ENCODE measurements around the gene B9D1. TPM values are rescaled to one million over a fixed set of nuclear protein-coding genes. Genes with fewer than 3 reads are reported as not detected.

The B9D1 gene
- total and polyA plus RNA-seq, 2 donors: 14.4 to 14.5 TPM

DNA sequence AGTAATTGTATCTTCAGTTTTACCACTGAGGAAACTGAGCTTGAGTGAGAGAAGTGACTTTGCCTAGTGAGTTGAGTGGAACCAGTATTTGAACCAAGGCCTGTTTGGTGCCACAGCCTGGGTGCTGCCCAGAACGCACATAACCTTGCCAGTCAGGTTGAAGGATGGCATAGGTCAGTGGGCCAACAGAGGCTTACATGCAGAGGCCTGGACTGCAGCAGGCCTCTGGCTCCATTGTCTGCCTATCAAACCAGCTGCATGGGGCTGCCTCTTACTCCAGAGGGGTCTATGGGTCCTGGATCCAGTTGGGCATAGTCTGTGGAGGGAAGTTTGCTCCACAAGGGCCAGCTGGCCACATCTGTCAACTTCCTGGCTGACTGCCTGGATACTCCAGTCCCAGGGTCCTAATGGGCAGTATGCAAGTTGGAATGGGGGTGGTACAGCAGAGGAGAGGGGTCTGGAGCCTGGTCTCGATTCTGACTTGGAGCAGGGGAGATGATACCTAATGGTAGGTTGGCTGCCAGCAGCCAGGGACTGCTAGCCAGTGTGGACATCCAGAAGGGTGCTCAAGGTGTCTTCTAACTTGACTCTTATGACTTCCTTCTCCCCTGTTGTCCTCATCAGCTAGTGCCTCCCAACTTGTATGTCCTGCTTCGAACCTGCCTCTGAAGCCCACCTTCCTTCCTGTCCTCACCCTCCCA lies 37.4 kb upstream of the B9D1 start:
- H3K27ac ChIP-seq (ENCODE audit: low read depth): no peak overlapping the region
- no peaks in the 10 kb centered on the region for H3K36me3 ChIP-seq (ENCODE audit: insufficient read depth)
- no peak overlapping the region for H3K4me3 ChIP-seq (ENCODE audit: low read depth, low read length)
- no peak for DNase-seq (ENCODE audit: extremely low spot score)
- WGBS: 81% methylated on average over 3 of the region's 3 CpGs
- H3K4me1 ChIP-seq (ENCODE audit: insufficient read depth): no peaks in the 10 kb centered on the region

DNA sequence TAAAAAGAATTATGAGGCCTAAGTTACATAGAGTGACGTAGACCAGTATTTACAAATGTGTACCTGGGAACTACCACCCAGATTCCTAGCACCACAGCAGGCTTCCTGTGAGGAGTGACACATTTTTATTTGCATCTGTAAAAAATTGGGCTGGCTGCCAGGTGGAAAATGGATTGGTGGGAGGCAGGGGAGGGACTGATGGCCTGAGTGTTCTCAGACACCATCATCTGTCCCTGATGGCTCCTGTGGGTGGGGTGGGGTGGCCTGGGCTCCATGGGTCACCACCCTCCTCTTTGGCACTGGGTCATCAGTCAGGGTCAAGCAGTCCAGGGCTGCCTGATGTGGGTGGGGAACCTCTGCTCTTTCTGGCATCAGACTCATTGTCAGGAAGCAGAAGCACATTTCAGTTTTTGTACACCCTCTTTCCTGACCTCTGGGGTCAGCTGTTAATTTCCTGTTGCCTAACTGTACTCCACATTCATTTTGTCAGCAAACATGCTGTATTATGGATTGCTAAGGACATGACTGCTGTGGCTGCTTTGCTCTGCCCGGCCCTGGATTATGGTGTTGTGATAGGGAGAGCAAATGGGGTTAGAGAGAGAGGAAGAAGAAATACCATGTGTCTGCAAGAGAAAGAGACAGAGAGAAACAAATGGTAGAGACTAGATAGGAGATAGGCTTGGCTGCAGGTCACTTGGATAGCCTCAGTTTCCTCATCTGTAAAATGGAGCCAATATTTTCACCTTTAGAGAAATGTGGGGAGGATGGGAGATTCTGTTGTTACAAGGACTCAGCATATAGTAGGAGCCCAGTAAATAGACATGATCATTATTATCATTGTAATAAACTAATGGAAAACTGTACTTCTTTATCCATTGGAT lies 36.0 kb upstream of the B9D1 start:
- no peak for DNase-seq (ENCODE audit: extremely low spot score)
- no peak overlapping the region for H3K27ac ChIP-seq (ENCODE audit: low read depth)
- no peak overlapping the region for H3K4me3 ChIP-seq (ENCODE audit: low read depth, low read length)
- WGBS: 52% methylated on average over 2 of the region's 2 CpGs
- no peaks in the 10 kb centered on the region for H3K4me1 ChIP-seq (ENCODE audit: insufficient read depth)
- no peaks in the 10 kb centered on the region for H3K36me3 ChIP-seq (ENCODE audit: insufficient read depth)

DNA sequence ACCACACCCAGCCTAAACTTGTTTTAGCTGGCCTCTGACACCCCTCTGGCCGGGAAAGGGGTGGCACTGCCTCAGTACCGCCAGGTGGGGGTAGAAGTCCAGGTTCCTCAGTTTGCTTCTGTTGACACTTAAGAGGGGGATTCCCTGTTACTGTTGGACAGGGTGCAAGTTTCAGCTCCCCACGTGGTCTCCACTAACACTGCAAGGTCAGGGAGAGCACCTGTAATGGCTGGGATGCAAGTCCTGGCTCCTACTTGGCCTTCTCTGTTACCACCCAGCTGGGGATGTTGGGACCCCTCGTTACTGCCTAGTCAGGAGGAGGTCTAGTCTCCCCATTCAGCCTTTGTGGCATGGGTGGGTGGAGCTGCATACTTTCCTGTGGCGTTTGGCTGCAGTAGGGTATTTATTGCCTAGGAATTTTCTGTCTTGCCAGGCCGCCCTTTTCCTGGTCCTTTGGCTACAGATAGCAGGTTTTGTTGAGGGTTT lies 35.1 kb upstream of the B9D1 start:
- no peak for DNase-seq (ENCODE audit: extremely low spot score)
- WGBS: 74% methylated on average over 6 of the region's 6 CpGs
- Histone ChIP-seq H3K4me3 (ENCODE audit: low read depth, low read length) (no peak overlapping the region), H3K27ac (ENCODE audit: low read depth) (no peak overlapping the region), H3K4me1 (ENCODE audit: insufficient read depth) (no peaks in the 10 kb centered on the region), H3K36me3 (ENCODE audit: insufficient read depth) (no peaks in the 10 kb centered on the region)

GRCh38 chr17:19392303-19392702 lies 29.8 kb upstream of the B9D1 start:
- WGBS: 52% methylated on average over 7 of the region's 7 CpGs
- DNase-seq (ENCODE audit: extremely low spot score): no peak
- Histone ChIP-seq H3K36me3 (ENCODE audit: insufficient read depth) (no peaks in the 10 kb centered on the region), H3K4me1 (ENCODE audit: insufficient read depth) (no peaks in the 10 kb centered on the region), H3K4me3 (ENCODE audit: low read depth, low read length) (no peak overlapping the region), H3K27ac (ENCODE audit: low read depth) (no peak overlapping the region)

GRCh38 chr17:19391432-19391831 lies 28.9 kb upstream of the B9D1 start:
- Histone ChIP-seq H3K27ac (ENCODE audit: low read depth) (peak overlapping the region; percentile 62), H3K4me1 (ENCODE audit: insufficient read depth) (no peaks in the 10 kb centered on the region), H3K4me3 (ENCODE audit: low read depth, low read length) (no peak overlapping the region), H3K36me3 (ENCODE audit: insufficient read depth) (no peaks in the 10 kb centered on the region)
- WGBS: 81% methylated on average over 7 of the region's 7 CpGs
- DNase-seq (ENCODE audit: extremely low spot score): no peak

GRCh38 chr17:19390951-19391350 lies 28.4 kb upstream of the B9D1 start:
- Histone ChIP-seq H3K27ac (ENCODE audit: low read depth) (no peak overlapping the region), H3K4me3 (ENCODE audit: low read depth, low read length) (no peak overlapping the region), H3K4me1 (ENCODE audit: insufficient read depth) (no peaks in the 10 kb centered on the region), H3K36me3 (ENCODE audit: insufficient read depth) (no peaks in the 10 kb centered on the region)
- DNase-seq (ENCODE audit: extremely low spot score): no peak
- WGBS: 80% methylated on average over 2 of the region's 2 CpGs

- Histone ChIP-seq H3K4me1 (ENCODE audit: insufficient read depth) (no peaks in the 10 kb centered on the region), H3K27ac (ENCODE audit: low read depth) (peak overlapping the region; percentile 42), H3K4me3 (ENCODE audit: low read depth, low read length) (no peak overlapping the region), H3K36me3 (ENCODE audit: insufficient read depth) (no peaks in the 10 kb centered on the region)
- 40% methylated on average over 5 of the region's 5 CpGs for WGBS
- DNase-seq (ENCODE audit: extremely low spot score): no peak
Measured at GRCh38 chr17:19388791-19389785, 26.6 kb upstream of the B9D1 start.

DNA sequence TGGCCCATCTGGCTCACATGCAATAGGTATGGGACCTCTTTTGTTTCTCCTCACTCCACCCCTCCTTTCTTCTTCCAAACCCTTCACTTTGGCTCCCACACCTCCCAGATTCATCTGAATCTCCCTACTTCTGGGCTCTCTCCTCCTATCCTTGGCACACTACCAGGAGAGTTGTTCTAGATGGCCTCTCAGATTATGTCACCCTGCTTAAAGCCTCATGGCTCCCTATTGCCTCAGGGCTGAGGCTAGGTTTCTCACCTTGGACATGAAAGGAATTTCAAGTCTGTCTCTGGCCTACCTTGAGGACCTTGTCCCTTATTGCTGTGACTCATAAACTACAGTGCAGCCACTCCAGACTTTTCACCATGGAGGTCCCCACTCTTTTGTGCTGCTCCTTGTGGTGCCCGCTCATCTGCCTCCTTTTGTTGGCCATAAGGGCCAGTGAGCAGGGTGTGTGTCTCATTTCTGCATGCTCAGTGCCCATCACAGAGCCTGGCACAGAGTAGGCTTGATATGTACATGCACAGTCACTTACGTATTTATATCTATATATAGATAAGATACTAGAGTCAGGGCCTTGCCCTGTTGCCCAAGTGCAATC lies 25.5 kb upstream of the B9D1 start:
- 80% methylated on average over 2 of the region's 2 CpGs for WGBS
- Histone ChIP-seq H3K36me3 (ENCODE audit: insufficient read depth) (no peaks in the 10 kb centered on the region), H3K4me1 (ENCODE audit: insufficient read depth) (no peaks in the 10 kb centered on the region), H3K4me3 (ENCODE audit: low read depth, low read length) (no peak overlapping the region), H3K27ac (ENCODE audit: low read depth) (peak overlapping the region; percentile 73)
- no peak for DNase-seq (ENCODE audit: extremely low spot score)

- peak; percentile 84 for DNase-seq (ENCODE audit: extremely low spot score)
- 8% methylated on average over 22 of the region's 22 CpGs for WGBS
- H3K4me3 ChIP-seq (ENCODE audit: low read depth, low read length): peak within 1 kb of the TSS; percentile 29
- no peaks in the 10 kb centered on the region for H3K4me1 ChIP-seq (ENCODE audit: insufficient read depth)
- H3K36me3 ChIP-seq (ENCODE audit: insufficient read depth): no peaks in the 10 kb centered on the region
- H3K27ac ChIP-seq (ENCODE audit: low read depth): peak within 1 kb of the TSS; percentile 91
Measured at GRCh38 chr17:19386974-19387920, 24.7 kb upstream of the B9D1 start, which contains the start of gene MFAP4. Gene MFAP4 (minus strand): TSS chr17:19387190. CDS start chr17:19387155, 35 bp downstream.

- no peak for DNase-seq (ENCODE audit: extremely low spot score)
- WGBS: 23% methylated on average over 20 of the region's 20 CpGs
- H3K4me3 ChIP-seq (ENCODE audit: low read depth, low read length): peak overlapping the region; percentile 29
- H3K36me3 ChIP-seq (ENCODE audit: insufficient read depth): no peaks in the 10 kb centered on the region
- H3K27ac ChIP-seq (ENCODE audit: low read depth): peak overlapping the region; percentile 91
- H3K4me1 ChIP-seq (ENCODE audit: insufficient read depth): no peaks in the 10 kb centered on the region
Measured at GRCh38 chr17:19386051-19386929, 23.8 kb upstream of the B9D1 start.

- DNase-seq (ENCODE audit: extremely low spot score): no peak
- no peaks in the 10 kb centered on the region for H3K4me1 ChIP-seq (ENCODE audit: insufficient read depth)
- 43% methylated on average over 9 of the region's 9 CpGs for WGBS
Measured at GRCh38 chr17:19385521-19385983, 23.0 kb upstream of the B9D1 start.

More at GRCh38 chr17:19385521-19385983, 23.0 kb upstream of the B9D1 start:
- H3K27ac ChIP-seq (ENCODE audit: low read depth): peak overlapping the region; percentile 86
- no peak overlapping the region for H3K4me3 ChIP-seq (ENCODE audit: low read depth, low read length)
- peaks cover 5% of the 10 kb centered on the region for H3K36me3 ChIP-seq (ENCODE audit: insufficient read depth)

Measured in urinary bladder (tissue), 4 donors.